ENCODE measurements around the gene HAS3.

DNA sequence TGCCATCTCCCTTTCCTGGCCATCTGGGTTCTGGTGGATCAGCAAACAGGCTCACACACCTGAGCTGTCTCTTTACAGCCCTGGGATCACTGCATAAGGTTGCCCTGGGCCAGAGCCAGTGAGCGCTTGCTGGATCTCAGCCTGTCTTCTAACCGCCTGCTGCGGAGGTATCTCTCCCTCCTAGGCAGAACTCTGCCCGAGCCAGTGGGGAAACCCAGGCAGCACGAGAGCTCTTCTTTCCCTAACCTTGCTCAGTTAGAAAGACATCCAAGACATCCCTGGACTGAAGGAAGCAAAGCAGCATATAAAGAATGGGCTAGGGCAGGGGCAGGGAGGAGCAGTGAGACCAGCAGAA is 6.4 kb downstream of the HAS3 start:
- TF ChIP-seq, protein P1, sequence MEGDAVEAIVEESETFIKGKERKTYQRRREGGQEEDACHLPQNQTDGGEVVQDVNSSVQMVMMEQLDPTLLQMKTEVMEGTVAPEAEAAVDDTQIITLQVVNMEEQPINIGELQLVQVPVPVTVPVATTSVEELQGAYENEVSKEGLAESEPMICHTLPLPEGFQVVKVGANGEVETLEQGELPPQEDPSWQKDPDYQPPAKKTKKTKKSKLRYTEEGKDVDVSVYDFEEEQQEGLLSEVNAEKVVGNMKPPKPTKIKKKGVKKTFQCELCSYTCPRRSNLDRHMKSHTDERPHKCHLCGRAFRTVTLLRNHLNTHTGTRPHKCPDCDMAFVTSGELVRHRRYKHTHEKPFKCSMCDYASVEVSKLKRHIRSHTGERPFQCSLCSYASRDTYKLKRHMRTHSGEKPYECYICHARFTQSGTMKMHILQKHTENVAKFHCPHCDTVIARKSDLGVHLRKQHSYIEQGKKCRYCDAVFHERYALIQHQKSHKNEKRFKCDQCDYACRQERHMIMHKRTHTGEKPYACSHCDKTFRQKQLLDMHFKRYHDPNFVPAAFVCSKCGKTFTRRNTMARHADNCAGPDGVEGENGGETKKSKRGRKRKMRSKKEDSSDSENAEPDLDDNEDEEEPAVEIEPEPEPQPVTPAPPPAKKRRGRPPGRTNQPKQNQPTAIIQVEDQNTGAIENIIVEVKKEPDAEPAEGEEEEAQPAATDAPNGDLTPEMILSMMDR (optimal IDR thresholded peaks at IDR 0.05 in 1 of 3, IDR thresholded peaks at IDR 0.05 in 1 of 3, conservative IDR thresholded peaks at IDR 0.05 in 1 of 3; ENCODE audit: extremely low read depth in 1 of 3, insufficient read depth in 2 of 3, low read length in 3 of 3), result no peak
- TF ChIP-seq EZH2 (IDR thresholded peaks at IDR 0.05; ENCODE audit: low read length), result no peak
